Activated naive CD8-positive, alpha-beta T cell treated with anti-CD3 and anti-CD28 coated beads, Interleukin-2, amount 50 U/mL, for 24 hours (primary cell): Measurements from ENCODE around the gene CHIT1.

ENCODE experiments used
- ATAC-seq: fragments of 150-1000 bp; cut with Tn5 transposase; one replicate; pipeline ENCODE4 v1.10.0; 2021
- DNase-seq: peaks from one replicate; pipeline ENCODE4 v3.0.0; 2021
- H3K27ac Mint-ChIP-seq: one replicate; pipeline ENCODE4 v1.8.0; 2021; ENCODE audit warnings: mild to moderate bottlenecking, mixed read lengths
- H3K27me3 Mint-ChIP-seq: one replicate; pipeline ENCODE4 v1.8.0; 2021; ENCODE audit warnings: mixed read lengths
- H3K36me3 Mint-ChIP-seq: one replicate; pipeline ENCODE4 v1.8.0; 2021; ENCODE audit warnings: low read depth, mixed read lengths
- H3K4me1 Mint-ChIP-seq: one replicate; pipeline ENCODE4 v1.8.0; 2021; ENCODE audit warnings: mixed read lengths
- H3K4me3 Mint-ChIP-seq: one replicate; pipeline ENCODE4 v1.8.0; 2021; ENCODE audit warnings: mild to moderate bottlenecking, moderate library complexity, mixed read lengths
- H3K9me3 Mint-ChIP-seq: one replicate; pipeline ENCODE4 v1.8.0; 2021; ENCODE audit warnings: mixed read lengths

Gene CHIT1

DNA sequence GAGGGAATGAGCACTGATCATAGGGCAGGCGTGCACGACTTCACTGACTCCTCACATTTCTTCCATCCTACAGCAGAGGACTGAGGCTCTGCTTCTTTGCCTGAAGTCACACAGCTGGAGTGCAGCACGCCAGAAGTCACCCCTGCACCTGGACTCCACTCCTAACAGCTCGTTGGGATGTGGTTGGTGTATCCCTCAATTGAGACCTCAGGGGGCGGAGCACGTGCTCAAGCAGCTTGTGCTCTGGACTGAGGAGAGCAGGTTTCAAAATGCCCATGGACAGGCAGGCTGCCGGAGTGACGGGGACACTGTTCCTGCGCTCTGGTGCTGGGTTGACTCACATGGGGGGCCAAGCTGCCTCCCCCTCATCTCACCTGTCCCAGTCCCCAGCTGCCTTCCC, 13.9 kb downstream of the CHIT1 start:
- H3K4me1 Mint-ChIP-seq, result no peaks in the 10 kb centered on the region
- no peaks in the 10 kb centered on the region for H3K9me3 Mint-ChIP-seq
- peaks cover 7% of the 10 kb centered on the region for H3K27me3 Mint-ChIP-seq
- no peak overlapping the region for H3K27ac Mint-ChIP-seq
- H3K36me3 Mint-ChIP-seq, result no peaks in the 10 kb centered on the region
- H3K4me3 Mint-ChIP-seq, result no peak overlapping the region
- ATAC-seq (no peak), DNase-seq (no peak)

DNA sequence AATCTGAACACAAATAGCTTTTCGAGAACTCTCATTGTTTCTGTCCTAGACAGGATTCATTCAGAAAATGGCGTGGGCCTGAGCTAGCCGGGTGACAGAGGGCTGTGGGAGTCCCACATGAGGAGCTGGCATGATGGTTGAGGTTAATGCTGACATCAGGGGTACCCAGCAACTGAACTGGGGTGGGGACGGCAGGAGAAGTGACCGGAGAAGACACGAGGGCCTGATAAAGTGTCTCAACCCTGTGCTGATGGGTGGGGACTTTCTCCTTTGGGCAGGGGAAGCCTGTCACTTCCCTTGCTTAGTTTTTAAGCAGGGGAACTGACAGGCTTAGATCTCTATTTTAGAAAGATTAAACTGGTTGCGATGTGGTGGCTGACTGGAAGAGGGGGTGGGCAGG, 14.6 kb downstream of the CHIT1 start:
- H3K4me3 Mint-ChIP-seq, result no peak overlapping the region
- DNase-seq, result no peak
- no peaks in the 10 kb centered on the region for H3K4me1 Mint-ChIP-seq
- no peaks in the 10 kb centered on the region for H3K9me3 Mint-ChIP-seq
- ATAC-seq, result no peak
- peaks cover 7% of the 10 kb centered on the region for H3K27me3 Mint-ChIP-seq
- H3K36me3 Mint-ChIP-seq, result no peaks in the 10 kb centered on the region
- H3K27ac Mint-ChIP-seq, result no peak overlapping the region

DNA sequence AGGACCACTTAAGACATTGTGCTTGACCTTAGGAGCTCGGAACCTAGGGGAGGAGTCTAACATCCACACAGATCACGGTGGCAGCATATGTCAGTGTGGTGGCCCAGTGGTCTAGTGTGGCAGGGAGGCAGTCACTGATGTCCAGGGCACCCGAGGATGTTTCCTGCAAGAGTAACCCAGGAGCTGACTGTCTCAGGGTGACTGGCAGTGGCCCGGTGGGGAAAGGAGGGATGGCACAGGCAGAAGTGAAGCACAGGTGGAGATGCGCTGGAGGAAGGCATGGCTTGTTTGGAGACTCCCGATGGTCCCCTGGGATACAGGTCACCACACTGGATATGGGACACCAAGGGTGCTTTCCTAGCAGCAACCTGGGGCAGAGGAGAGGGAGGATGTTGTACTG, 16.3 kb downstream of the CHIT1 start:
- no peak for ATAC-seq
- Mint-ChIP-seq H3K36me3 (no peaks in the 10 kb centered on the region), H3K27me3 (peaks cover 7% of the 10 kb centered on the region), H3K4me1 (no peaks in the 10 kb centered on the region), H3K27ac (no peak overlapping the region), H3K4me3 (no peak overlapping the region), H3K9me3 (no peaks in the 10 kb centered on the region)
- DNase-seq, result no peak

DNA sequence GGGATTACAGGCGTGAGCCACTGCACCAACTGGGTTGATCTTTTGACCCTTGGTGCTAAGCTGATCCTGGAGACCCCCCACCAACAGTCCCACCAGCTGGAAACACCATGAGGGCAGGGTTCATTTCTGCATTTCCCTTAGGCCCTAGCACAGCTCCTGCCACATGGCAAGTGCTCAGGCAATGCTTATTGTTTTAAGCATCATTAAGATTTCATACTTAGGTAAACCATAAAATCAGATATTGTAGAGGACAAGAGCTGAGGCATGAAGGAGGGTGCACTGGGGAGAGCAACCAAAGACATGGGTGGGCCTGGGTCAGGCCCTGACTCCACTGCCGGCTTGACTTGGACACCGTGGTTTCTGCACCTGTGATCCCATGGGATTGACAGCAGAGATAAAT, 17.7 kb downstream of the CHIT1 start:
- Mint-ChIP-seq H3K4me3 (no peak overlapping the region), H3K36me3 (no peaks in the 10 kb centered on the region), H3K4me1 (no peaks in the 10 kb centered on the region), H3K27ac (no peak overlapping the region), H3K27me3 (peaks cover 6% of the 10 kb centered on the region), H3K9me3 (no peaks in the 10 kb centered on the region)
- DNase-seq (no peak), ATAC-seq (no peak)

DNA sequence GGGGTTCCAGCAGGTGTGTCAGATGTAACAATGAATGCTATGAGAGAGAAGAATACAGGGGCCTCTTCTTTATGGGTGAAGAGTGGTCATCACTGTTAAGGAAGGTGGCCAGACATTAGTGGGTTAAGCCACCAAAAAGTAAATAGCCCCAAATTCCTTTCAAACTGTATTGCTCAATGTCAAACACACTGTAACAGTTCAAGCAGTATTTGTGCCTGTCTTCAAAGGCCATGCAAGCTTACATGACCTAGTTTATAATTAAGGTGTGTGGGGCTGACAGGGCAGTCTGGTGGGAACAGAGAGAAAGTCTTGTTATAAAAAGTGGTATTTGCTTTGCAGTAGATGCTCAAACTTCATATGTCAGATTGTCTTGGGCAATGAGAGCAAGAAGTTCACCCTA, 18.5 kb downstream of the CHIT1 start:
- H3K4me3 Mint-ChIP-seq, result no peak overlapping the region
- peaks cover 2% of the 10 kb centered on the region for H3K27me3 Mint-ChIP-seq
- no peak for DNase-seq
- H3K27ac Mint-ChIP-seq, result no peak overlapping the region
- no peak for ATAC-seq
- no peaks in the 10 kb centered on the region for H3K9me3 Mint-ChIP-seq
- no peaks in the 10 kb centered on the region for H3K36me3 Mint-ChIP-seq
- H3K4me1 Mint-ChIP-seq, result no peaks in the 10 kb centered on the region

DNA sequence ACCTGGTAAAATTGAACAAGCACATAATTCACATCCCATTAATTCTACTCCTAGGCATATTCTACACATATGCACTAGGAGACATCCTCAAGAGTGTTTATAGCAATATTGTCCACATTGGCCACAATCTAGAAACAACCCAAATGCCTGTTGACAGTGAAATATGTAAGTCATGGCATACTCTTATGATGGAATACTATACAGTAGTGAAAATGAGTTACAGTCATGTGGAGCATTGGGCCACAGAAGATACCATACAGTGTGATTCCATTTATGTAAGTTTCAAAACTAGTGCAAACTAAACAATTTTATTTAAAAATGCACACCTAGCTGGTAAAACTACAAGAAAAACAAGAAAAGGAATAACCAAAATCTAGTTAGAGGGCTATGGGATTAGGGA, 19.1 kb downstream of the CHIT1 start:
- peaks cover 2% of the 10 kb centered on the region for H3K27me3 Mint-ChIP-seq
- H3K36me3 Mint-ChIP-seq, result no peaks in the 10 kb centered on the region
- ATAC-seq, result no peak
- H3K4me1 Mint-ChIP-seq, result no peaks in the 10 kb centered on the region
- DNase-seq, result no peak
- H3K4me3 Mint-ChIP-seq, result no peak overlapping the region
- no peak overlapping the region for H3K27ac Mint-ChIP-seq
- H3K9me3 Mint-ChIP-seq, result no peaks in the 10 kb centered on the region

DNA sequence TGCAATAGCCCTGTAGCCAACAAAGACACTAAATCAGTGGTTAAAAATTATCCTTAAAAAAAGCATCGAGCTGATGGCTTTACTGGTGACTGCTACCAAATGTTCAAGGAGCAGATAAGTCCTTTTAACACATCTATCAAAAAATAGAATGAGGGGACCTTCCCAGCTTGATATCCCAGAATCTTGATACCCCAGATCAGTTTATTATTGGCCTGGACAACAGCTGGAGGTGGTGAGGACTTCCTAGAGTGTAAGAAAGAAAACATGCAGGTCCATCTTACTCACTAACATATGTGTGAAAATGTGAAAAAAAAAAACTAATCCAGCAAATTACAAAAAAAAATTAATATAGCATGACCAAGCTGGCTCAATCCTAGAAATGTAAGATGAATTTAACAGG, 21.3 kb downstream of the CHIT1 start:
- Mint-ChIP-seq H3K4me3 (no peak overlapping the region), H3K9me3 (no peaks in the 10 kb centered on the region), H3K27me3 (peaks cover 2% of the 10 kb centered on the region), H3K36me3 (no peaks in the 10 kb centered on the region), H3K4me1 (no peaks in the 10 kb centered on the region), H3K27ac (no peak overlapping the region)
- DNase-seq (no peak), ATAC-seq (no peak)

DNA sequence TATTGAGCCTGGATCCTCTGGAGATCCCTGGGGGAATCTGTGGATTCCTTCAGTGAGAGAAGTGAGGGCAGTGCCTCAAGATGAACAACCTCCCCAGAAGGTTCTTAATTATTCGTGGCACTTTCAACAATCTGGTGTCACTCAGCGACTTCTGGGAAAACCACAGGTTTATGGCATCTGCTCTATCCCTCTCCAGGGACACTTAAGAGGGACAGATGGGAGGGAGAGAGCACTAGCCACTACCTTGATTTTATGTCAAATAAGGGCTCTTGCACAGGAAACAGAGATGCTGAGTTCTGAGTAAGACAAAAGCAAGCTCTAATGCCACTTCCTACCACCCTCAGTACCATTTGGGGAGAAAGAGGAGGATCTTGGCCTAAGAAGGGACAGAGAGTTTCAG, 21.7 kb downstream of the CHIT1 start:
- no peak for DNase-seq
- Mint-ChIP-seq H3K27me3 (peaks cover 2% of the 10 kb centered on the region), H3K36me3 (no peaks in the 10 kb centered on the region), H3K9me3 (no peaks in the 10 kb centered on the region), H3K4me3 (no peak overlapping the region), H3K27ac (no peak overlapping the region), H3K4me1 (no peaks in the 10 kb centered on the region)
- no peak for ATAC-seq

DNA sequence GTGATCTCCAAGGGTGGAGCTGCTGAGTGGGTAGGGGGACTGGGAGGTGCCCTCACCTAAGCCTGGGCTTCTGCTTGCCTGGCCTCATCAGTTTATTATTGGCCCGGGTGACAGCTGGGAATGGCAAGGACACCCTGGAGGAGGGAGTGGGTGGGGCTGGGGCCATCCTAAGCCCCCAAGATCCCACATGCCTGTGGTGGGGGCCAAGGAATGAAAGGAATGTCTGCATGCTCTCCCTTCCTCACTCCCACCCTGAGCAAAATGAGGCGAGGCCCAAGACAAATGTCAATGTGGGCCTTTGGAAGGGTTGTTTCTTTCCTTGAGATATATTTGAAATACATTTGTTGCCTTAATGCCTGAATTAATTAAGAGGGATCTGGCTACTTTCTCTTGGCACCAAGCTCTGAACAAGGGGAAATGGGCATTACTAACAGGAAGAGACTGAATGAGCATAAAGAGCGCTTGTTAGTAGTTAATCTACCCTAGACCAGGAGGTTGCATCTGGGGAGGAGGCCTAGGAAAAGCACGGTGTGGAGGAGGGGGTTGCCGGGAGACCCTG, 23.3 kb downstream of the CHIT1 start:
- ATAC-seq (no peak), DNase-seq (no peak)
- no peaks in the 10 kb centered on the region for H3K4me1 Mint-ChIP-seq
- no peak overlapping the region for H3K27ac Mint-ChIP-seq
- peaks cover 5% of the 10 kb centered on the region for H3K27me3 Mint-ChIP-seq
- no peaks in the 10 kb centered on the region for H3K9me3 Mint-ChIP-seq
- no peak overlapping the region for H3K4me3 Mint-ChIP-seq
- no peaks in the 10 kb centered on the region for H3K36me3 Mint-ChIP-seq

DNA sequence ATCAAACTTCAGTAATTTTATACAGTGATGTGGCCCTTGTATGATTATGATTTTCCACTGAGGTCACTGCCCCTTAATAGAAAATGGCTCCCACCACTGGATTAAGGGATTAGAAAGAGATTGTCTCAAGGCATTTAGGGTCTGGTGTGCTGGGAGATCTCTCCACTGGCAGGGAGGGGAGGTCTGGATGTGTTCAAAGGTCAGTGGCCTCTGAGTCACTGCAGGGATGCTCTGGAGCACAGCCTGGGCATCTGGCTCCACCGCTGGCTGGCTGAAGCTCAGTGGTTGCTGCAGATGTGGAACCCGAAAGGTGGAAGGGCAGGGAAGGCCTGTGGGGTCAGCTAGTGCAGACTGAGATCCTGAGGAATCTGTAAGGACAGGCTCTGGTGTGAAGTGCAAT, 24.7 kb downstream of the CHIT1 start:
- ATAC-seq (no peak), DNase-seq (no peak)
- Mint-ChIP-seq H3K4me1 (no peaks in the 10 kb centered on the region), H3K36me3 (no peaks in the 10 kb centered on the region), H3K27me3 (peaks cover 5% of the 10 kb centered on the region), H3K4me3 (no peak overlapping the region), H3K9me3 (no peaks in the 10 kb centered on the region), H3K27ac (no peak overlapping the region)

DNA sequence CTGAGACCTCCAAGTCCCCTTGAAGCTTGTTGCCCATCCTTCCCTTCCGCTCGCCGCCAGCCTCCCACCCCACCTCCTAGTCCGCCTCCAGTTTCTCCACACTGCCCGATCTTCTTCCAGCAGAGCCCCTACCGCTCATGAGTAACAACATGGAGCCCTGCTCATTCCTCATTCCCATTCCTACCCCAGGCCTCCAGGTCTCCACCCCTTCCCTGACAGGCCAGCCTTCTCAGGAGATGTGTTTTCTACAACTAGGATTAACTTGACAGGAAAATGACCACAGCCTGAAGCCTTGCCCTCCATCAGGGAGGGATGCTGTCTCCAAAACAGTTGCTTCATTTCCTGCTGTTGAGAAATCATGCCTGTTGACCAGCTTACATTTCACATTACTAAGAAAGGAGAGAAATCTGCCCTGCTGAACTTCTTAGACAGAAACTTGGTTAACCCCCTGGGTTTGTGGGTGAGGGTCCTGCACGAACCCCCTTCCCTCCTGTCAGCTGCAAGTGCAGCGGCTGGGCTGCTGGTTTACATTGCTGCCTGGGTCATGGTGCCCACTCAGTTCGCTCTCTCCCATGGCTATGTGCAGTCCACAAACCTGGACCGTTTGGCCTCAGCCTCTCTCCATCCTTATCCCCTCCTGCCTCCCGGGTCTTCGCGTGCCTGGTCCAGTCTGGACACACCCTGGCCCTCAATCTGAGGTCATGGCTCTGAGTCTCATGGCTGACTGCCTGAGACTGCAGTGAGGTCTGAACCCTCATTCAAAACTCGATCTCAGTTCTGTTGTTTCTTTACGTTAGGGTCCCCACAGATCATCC, 26.8 kb downstream of the CHIT1 start:
- DNase-seq, result no peak
- Mint-ChIP-seq H3K9me3 (no peaks in the 10 kb centered on the region), H3K27me3 (peaks cover 5% of the 10 kb centered on the region), H3K36me3 (no peaks in the 10 kb centered on the region), H3K27ac (no peak overlapping the region), H3K4me1 (peaks cover 3% of the 10 kb centered on the region), H3K4me3 (no peak overlapping the region)
- ATAC-seq, result no peak

DNA sequence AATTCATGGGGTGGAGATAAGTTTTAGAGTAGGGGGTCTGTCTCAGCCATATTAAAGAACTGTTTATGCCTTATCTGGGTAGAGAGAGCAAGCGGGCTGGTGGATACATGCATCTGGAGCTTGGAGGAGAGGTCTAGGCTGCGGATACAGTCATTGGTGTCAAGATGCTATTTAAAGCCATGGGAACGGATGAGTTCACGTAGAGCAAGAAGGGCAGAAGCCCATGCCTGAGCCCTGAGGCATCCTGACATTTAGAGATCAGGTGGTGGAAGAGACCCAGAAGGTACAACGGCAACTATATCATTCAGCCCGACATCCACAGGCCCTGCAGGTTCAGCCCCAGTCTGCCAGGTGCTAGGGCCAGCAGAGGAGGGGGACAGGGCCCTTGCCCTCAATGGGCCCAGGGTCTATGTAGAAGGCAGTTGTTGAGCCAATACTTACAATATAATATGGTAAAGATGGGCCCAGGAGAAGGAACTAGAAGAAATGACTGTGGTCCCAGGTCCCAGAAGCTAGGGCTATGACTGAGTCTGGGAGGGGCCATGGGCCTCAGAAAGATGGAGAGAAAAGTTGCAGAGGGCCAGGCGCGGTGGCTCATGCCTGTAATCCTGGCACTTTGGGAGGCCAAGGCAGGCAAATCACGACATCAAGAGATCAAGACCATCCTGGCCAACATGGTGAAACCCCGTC, 27.8 kb downstream of the CHIT1 start:
- ATAC-seq (no peak), DNase-seq (no peak)
- Mint-ChIP-seq H3K4me1 (peaks cover 5% of the 10 kb centered on the region), H3K4me3 (no peak overlapping the region), H3K36me3 (no peaks in the 10 kb centered on the region), H3K9me3 (no peaks in the 10 kb centered on the region), H3K27me3 (peaks cover 6% of the 10 kb centered on the region), H3K27ac (no peak overlapping the region)

DNA sequence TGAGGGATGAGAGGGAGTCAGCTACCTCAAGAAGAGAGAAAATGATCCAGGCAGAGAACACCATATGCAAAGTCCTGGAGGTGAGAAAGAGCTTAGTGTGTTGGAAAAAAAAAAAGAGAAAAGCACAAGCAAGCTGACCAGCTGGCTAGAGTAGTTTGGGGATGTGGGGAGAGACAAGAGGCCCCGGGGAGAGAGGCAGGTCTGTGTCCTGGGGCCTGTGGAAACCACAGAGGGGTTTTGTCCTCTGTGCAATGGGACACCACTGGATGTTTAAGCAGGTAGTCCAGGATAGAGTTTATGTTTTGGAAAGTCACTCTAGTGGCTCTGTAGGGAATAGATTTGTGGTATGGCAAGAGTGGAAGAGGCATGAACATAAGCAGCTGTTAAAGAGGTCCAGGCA, 28.6 kb downstream of the CHIT1 start:
- H3K4me1 Mint-ChIP-seq, result peaks cover 5% of the 10 kb centered on the region
- no peak for ATAC-seq
- H3K27me3 Mint-ChIP-seq, result peaks cover 6% of the 10 kb centered on the region
- H3K36me3 Mint-ChIP-seq, result no peaks in the 10 kb centered on the region
- H3K4me3 Mint-ChIP-seq, result no peak overlapping the region
- no peak overlapping the region for H3K27ac Mint-ChIP-seq
- no peak for DNase-seq
- H3K9me3 Mint-ChIP-seq, result no peaks in the 10 kb centered on the region

DNA sequence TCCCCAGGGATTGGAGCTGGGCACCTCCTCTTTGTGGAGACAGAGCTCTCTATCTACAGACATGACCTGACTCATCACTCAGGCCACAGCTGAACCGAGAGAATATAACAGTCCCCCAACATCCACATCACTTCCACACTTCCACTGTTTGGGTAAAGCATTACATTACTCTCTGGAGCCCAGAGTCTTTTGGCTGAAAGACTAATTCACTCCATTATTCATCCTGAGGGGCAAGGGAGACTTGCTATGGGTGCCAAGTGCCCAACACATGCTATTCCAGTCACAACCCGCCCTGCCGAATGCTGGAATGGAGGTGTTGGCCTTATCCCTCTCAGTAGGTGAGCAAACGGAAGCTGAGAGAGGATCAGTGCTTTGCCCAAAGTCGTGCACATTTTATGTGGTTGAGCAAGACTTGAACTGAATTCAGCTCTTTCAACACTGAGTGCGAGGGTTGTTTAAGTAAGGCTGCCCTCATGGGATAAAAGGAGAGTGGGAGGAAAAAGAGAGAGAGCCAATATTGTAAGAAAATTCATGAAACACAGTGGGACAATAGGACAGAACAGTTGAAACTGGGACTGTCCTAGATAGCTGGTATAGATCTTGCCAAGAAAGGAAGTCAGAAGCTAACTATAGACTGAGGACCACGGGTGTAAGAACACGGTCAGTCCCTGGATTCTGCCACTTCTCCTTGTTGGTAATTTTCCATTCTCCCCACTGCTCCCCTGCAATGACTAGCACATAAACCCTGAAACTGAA, 29.5 kb downstream of the CHIT1 start:
- Mint-ChIP-seq H3K4me3 (no peak overlapping the region), H3K4me1 (peaks cover 5% of the 10 kb centered on the region), H3K27me3 (peaks cover 6% of the 10 kb centered on the region), H3K27ac (no peak overlapping the region), H3K9me3 (no peaks in the 10 kb centered on the region), H3K36me3 (no peaks in the 10 kb centered on the region)
- DNase-seq (no peak), ATAC-seq (no peak)

DNA sequence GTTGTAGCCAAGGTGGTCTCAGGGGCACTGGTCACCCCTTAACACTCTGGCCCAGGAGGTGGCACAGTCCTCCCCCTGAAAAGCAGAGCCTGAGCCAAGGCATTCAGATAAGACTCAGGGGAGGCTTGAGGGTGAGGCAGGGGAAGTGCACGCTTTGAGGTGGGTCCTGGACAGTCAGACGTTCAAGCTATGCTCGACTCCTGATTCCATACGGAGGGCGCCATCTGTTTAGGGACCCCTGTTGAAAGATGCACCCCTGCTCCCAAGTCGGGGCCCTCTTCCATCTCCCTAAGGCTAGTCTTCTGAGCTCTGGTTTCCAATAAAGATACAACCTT, 30.0 kb downstream of the CHIT1 start:
- Mint-ChIP-seq H3K27me3 (peaks cover 6% of the 10 kb centered on the region), H3K9me3 (no peaks in the 10 kb centered on the region), H3K4me3 (no peak overlapping the region), H3K27ac (no peak overlapping the region), H3K36me3 (no peaks in the 10 kb centered on the region), H3K4me1 (peaks cover 5% of the 10 kb centered on the region)
- ATAC-seq (no peak), DNase-seq (no peak)
